ENCODE results near the gene ARHGAP22. TPM values are rescaled to one million over a fixed set of nuclear protein-coding genes. Genes with fewer than 3 reads are reported as not detected.

ARHGAP22 gene
- total and polyA plus RNA-seq, 4 donors, result 0.23 to 2.3 (median 0.54) TPM

- no peak for TF ChIP-seq REST (IDR thresholded peaks at IDR 0.05)
- no peak for TF ChIP-seq RAD21 (IDR thresholded peaks at IDR 0.05)
These were observed 87.4 kb downstream of the ARHGAP22 start (continued) for GRCh38 chr10:48517482-48517881.

DNA sequence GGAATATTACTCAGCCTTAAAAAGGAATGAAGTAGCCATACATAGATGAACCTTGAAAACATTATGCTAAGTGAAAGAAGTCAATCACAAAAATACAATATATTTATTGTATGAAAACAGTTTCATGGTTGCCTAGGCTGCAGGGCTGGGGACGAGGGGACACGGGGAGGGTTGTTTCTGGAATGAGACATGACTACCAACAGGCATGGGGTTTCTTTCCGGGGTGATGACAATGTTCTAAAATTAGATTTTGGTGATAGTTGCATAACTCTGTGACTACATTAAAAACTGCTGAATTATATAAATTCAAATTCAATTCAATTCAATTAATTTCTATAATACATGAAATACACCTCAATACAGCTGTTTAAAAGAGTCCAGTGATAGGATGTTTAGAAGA, 88.0 kb downstream of the ARHGAP22 start:
- Histone ChIP-seq H3K9me3 (ENCODE audit: control insufficient read depth in 4 of 4, low read length in 3 of 4) (peaks cover 0 to 5% (median 0%) of the 10 kb centered on the region in 4 donors), H3K27ac (ENCODE audit: low read depth in 1 of 2, low read length in 2 of 2) (no peak overlapping the region), H3K36me3 (ENCODE audit: control insufficient read depth in 4 of 4, insufficient read depth in 3 of 4, low read depth in 1 of 4, low read length in 3 of 4) (no peaks in the 10 kb centered on the region), H3K27me3 (ENCODE audit: control insufficient read depth in 4 of 4, insufficient read depth in 4 of 4, low read length in 3 of 4) (peaks cover 0 to 4% (median 0%) of the 10 kb centered on the region in 4 donors), H3K4me1 (ENCODE audit: control insufficient read depth in 4 of 4, insufficient read depth in 4 of 4, low read length in 3 of 4) (no peaks in the 10 kb centered on the region), H3K4me3 (ENCODE audit: low read depth in 1 of 3, low read length in 3 of 3) (no peak overlapping the region), H3K9ac (ENCODE audit: low read depth in 1 of 2, low read length in 2 of 2) (no peak overlapping the region)
- no peak for TF ChIP-seq EGR1 (IDR thresholded peaks at IDR 0.05; ENCODE audit: low read depth in 2 of 2)
- WGBS, result 83% methylated on average over 3 of the region's 3 CpGs
- DNase-seq (ENCODE audit: low spot score), result no peak

DNA sequence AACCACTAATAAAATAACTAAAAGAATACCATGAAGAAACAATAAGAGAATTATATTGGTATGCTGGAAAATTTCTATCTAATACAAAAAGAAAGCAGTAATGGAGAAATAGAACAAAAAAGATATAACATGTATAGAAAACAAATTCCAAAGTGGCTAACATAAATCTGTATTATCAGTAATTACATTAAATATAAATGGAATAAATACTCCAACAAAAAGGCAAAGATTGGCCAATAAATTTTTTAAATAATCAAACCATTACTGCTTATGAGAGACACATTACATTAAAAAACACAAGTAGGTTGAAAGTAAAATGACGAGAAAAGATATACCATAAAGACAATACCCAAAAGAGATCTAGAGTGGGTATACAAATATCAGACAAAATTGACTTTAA, 90.0 kb downstream of the ARHGAP22 start:
- Histone ChIP-seq H3K36me3 (ENCODE audit: control insufficient read depth in 4 of 4, insufficient read depth in 3 of 4, low read depth in 1 of 4, low read length in 3 of 4) (no peaks in the 10 kb centered on the region), H3K27me3 (ENCODE audit: control insufficient read depth in 4 of 4, insufficient read depth in 4 of 4, low read length in 3 of 4) (peaks cover 0 to 4% (median 0%) of the 10 kb centered on the region in 4 donors), H3K27ac (ENCODE audit: low read depth in 1 of 2, low read length in 2 of 2) (no peak overlapping the region), H3K4me3 (ENCODE audit: low read depth in 1 of 3, low read length in 3 of 3) (no peak overlapping the region), H3K9ac (ENCODE audit: low read depth in 1 of 2, low read length in 2 of 2) (no peak overlapping the region), H3K9me3 (ENCODE audit: control insufficient read depth in 4 of 4, low read length in 3 of 4) (peaks cover 0 to 5% (median 0%) of the 10 kb centered on the region in 4 donors), H3K4me1 (ENCODE audit: control insufficient read depth in 4 of 4, insufficient read depth in 4 of 4, low read length in 3 of 4) (no peaks in the 10 kb centered on the region)
- DNase-seq (ENCODE audit: low spot score), result no peak
- TF ChIP-seq SP1 (IDR thresholded peaks at IDR 0.05), result no peak
- WGBS, result 81% methylated on average over 1 of the region's 1 CpG

- 78% methylated on average over 1 of the region's 1 CpG for WGBS
- no peak for TF ChIP-seq NR2F2 (IDR thresholded peaks at IDR 0.05)
- TF ChIP-seq YY1 (IDR thresholded peaks at IDR 0.05), result no peak
- no peak for TF ChIP-seq HNF4G (IDR thresholded peaks at IDR 0.05)
- TF ChIP-seq RAD21 (IDR thresholded peaks at IDR 0.05), result no peak
- TF ChIP-seq HNF4A (conservative IDR thresholded peaks at IDR 0.05), result no peak
- no peak for TF ChIP-seq TAF1 (conservative IDR thresholded peaks at IDR 0.05)
- TF ChIP-seq JUND (IDR thresholded peaks at IDR 0.05), result no peak
- no peak for TF ChIP-seq ATF3 (IDR thresholded peaks at IDR 0.05)
- no peak for TF ChIP-seq FOXA1 (IDR thresholded peaks at IDR 0.05)
- TF ChIP-seq SP1 (IDR thresholded peaks at IDR 0.05), result no peak
- TF ChIP-seq GABPA (IDR thresholded peaks at IDR 0.05 in 1 of 2, conservative IDR thresholded peaks at IDR 0.05 in 1 of 2), result no peak
- TF ChIP-seq, protein P1, sequence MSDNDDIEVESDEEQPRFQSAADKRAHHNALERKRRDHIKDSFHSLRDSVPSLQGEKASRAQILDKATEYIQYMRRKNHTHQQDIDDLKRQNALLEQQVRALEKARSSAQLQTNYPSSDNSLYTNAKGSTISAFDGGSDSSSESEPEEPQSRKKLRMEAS (IDR thresholded peaks at IDR 0.05), result no peak
- TF ChIP-seq RXRA (IDR thresholded peaks at IDR 0.05), result no peak
- H3K27ac ChIP-seq (ENCODE audit: low read depth in 1 of 2, low read length in 2 of 2), result no peak overlapping the region
These were observed 90.6 kb downstream of the ARHGAP22 start for GRCh38 chr10:48514255-48514654.

More at GRCh38 chr10:48514255-48514654, 90.6 kb downstream of the ARHGAP22 start:
- H3K4me1 ChIP-seq (ENCODE audit: control insufficient read depth in 4 of 4, insufficient read depth in 4 of 4, low read length in 3 of 4), result no peaks in the 10 kb centered on the region
- peaks cover 0 to 5% (median 0%) of the 10 kb centered on the region in 4 donors for H3K9me3 ChIP-seq (ENCODE audit: control insufficient read depth in 4 of 4, low read length in 3 of 4)
- peaks cover 0 to 4% (median 0%) of the 10 kb centered on the region in 4 donors for H3K27me3 ChIP-seq (ENCODE audit: control insufficient read depth in 4 of 4, insufficient read depth in 4 of 4, low read length in 3 of 4)
- no peak for DNase-seq (ENCODE audit: low spot score)
- no peak overlapping the region for H3K4me3 ChIP-seq (ENCODE audit: low read depth in 1 of 3, low read length in 3 of 3)
- no peak overlapping the region for H3K9ac ChIP-seq (ENCODE audit: low read depth in 1 of 2, low read length in 2 of 2)
- no peaks in the 10 kb centered on the region for H3K36me3 ChIP-seq (ENCODE audit: control insufficient read depth in 4 of 4, insufficient read depth in 3 of 4, low read depth in 1 of 4, low read length in 3 of 4)
